T-helper 2 cell treated with Interferon-gamma antibody and Interleukin-4, amounts not matched to agents 5 μg/mL and 100 μg/mL, for 36 hours (primary cell): ENCODE data around the gene PLA2G12A.

Source experiments
- DNase-seq: peaks from one replicate; pipeline ENCODE4 v3.0.0; 2021; ENCODE audit warnings: low spot score
- H3K27ac Mint-ChIP-seq: one replicate; pipeline ENCODE4 v1.8.0; 2021; ENCODE audit warnings: mild to moderate bottlenecking, mixed read lengths
- H3K27me3 Mint-ChIP-seq: one replicate; pipeline ENCODE4 v1.8.0; 2021; ENCODE audit warnings: low read depth, mixed read lengths
- H3K36me3 Mint-ChIP-seq: one replicate; pipeline ENCODE4 v1.8.0; 2021; ENCODE audit warnings: low read depth, mixed read lengths
- H3K4me1 Mint-ChIP-seq: one replicate; pipeline ENCODE4 v1.8.0; 2021; ENCODE audit warnings: low read depth, mixed read lengths
- H3K4me3 Mint-ChIP-seq: one replicate; pipeline ENCODE4 v1.8.0; 2022; ENCODE audit warnings: mild to moderate bottlenecking, moderate library complexity, mixed read lengths
- H3K9me3 Mint-ChIP-seq: one replicate; pipeline ENCODE4 v1.8.0; 2021; ENCODE audit warnings: mixed read lengths

Gene PLA2G12A

GRCh38 chr4:109739547-109739946, 9.7 kb upstream of the PLA2G12A start:
- no peak overlapping the region for H3K27ac Mint-ChIP-seq
- H3K4me1 Mint-ChIP-seq = no peaks in the 10 kb centered on the region
- no peaks in the 10 kb centered on the region for H3K36me3 Mint-ChIP-seq
- H3K4me3 Mint-ChIP-seq = no peak overlapping the region
- no peaks in the 10 kb centered on the region for H3K9me3 Mint-ChIP-seq
- no peak for DNase-seq
- H3K27me3 Mint-ChIP-seq = peaks cover 26% of the 10 kb centered on the region

GRCh38 chr4:109738104-109738872, 8.4 kb upstream of the PLA2G12A start:
- Mint-ChIP-seq H3K27ac (no peak overlapping the region), H3K27me3 (peaks cover 28% of the 10 kb centered on the region), H3K4me1 (no peaks in the 10 kb centered on the region), H3K36me3 (no peaks in the 10 kb centered on the region), H3K9me3 (no peaks in the 10 kb centered on the region), H3K4me3 (no peak overlapping the region)
- no peak for DNase-seq

- H3K36me3 Mint-ChIP-seq = no peaks in the 10 kb centered on the region
- no peak for DNase-seq
- no peaks in the 10 kb centered on the region for H3K4me1 Mint-ChIP-seq
- H3K4me3 Mint-ChIP-seq = no peak overlapping the region
- no peaks in the 10 kb centered on the region for H3K9me3 Mint-ChIP-seq
- H3K27me3 Mint-ChIP-seq = peaks cover 11% of the 10 kb centered on the region
- no peak overlapping the region for H3K27ac Mint-ChIP-seq
These were observed 5.9 kb upstream of the PLA2G12A start for GRCh38 chr4:109735566-109736365.

GRCh38 chr4:109733728-109734127, 3.9 kb upstream of the PLA2G12A start:
- peaks cover 11% of the 10 kb centered on the region for H3K4me1 Mint-ChIP-seq
- H3K27me3 Mint-ChIP-seq = peaks cover 3% of the 10 kb centered on the region
- no peaks in the 10 kb centered on the region for H3K9me3 Mint-ChIP-seq
- no peak overlapping the region for H3K4me3 Mint-ChIP-seq
- H3K27ac Mint-ChIP-seq = no peak overlapping the region
- H3K36me3 Mint-ChIP-seq = no peaks in the 10 kb centered on the region
- no peak for DNase-seq

GRCh38 chr4:109730619-109731545, 1.0 kb upstream of the PLA2G12A start:
- Mint-ChIP-seq H3K36me3 (peaks cover 3% of the 10 kb centered on the region), H3K9me3 (no peaks in the 10 kb centered on the region), H3K4me3 (peak overlapping the region; percentile 84), H3K27me3 (peaks cover 7% of the 10 kb centered on the region), H3K4me1 (peaks cover 17% of the 10 kb centered on the region), H3K27ac (peak overlapping the region; percentile 67)
- DNase-seq = no peak

- DNase-seq = no peak
- H3K4me3 Mint-ChIP-seq = peak overlapping the region; percentile 85
- H3K36me3 Mint-ChIP-seq = peaks cover 6% of the 10 kb centered on the region
- H3K4me1 Mint-ChIP-seq = peaks cover 17% of the 10 kb centered on the region
- peaks cover 5% of the 10 kb centered on the region for H3K27me3 Mint-ChIP-seq
- H3K27ac Mint-ChIP-seq = peak overlapping the region; percentile 56
- H3K9me3 Mint-ChIP-seq = no peaks in the 10 kb centered on the region
These were observed 653 bp downstream of the PLA2G12A start for GRCh38 chr4:109729117-109729717.

- no peaks in the 10 kb centered on the region for H3K9me3 Mint-ChIP-seq
- H3K4me3 Mint-ChIP-seq = peak overlapping the region; percentile 85
- no peak overlapping the region for H3K27ac Mint-ChIP-seq
- no peak for DNase-seq
- H3K36me3 Mint-ChIP-seq = peaks cover 6% of the 10 kb centered on the region
- H3K4me1 Mint-ChIP-seq = peaks cover 17% of the 10 kb centered on the region
- peaks cover 4% of the 10 kb centered on the region for H3K27me3 Mint-ChIP-seq
These were observed 1.5 kb downstream of the PLA2G12A start for GRCh38 chr4:109728385-109728784.

GRCh38 chr4:109723110-109723509, 6.8 kb downstream of the PLA2G12A start:
- H3K4me3 Mint-ChIP-seq = no peak overlapping the region
- peaks cover 4% of the 10 kb centered on the region for H3K27me3 Mint-ChIP-seq
- H3K4me1 Mint-ChIP-seq = peaks cover 4% of the 10 kb centered on the region
- no peak for DNase-seq
- H3K27ac Mint-ChIP-seq = no peak overlapping the region
- peaks cover 4% of the 10 kb centered on the region for H3K9me3 Mint-ChIP-seq
- peaks cover 10% of the 10 kb centered on the region for H3K36me3 Mint-ChIP-seq

- Mint-ChIP-seq H3K4me3 (no peak overlapping the region), H3K36me3 (peaks cover 10% of the 10 kb centered on the region), H3K9me3 (peaks cover 4% of the 10 kb centered on the region), H3K4me1 (no peaks in the 10 kb centered on the region), H3K27ac (no peak overlapping the region), H3K27me3 (no peaks in the 10 kb centered on the region)
- no peak for DNase-seq
These were observed 7.5 kb downstream of the PLA2G12A start for GRCh38 chr4:109722357-109722756.

GRCh38 chr4:109721033-109721432, 8.8 kb downstream of the PLA2G12A start:
- DNase-seq = no peak
- no peak overlapping the region for H3K4me3 Mint-ChIP-seq
- peaks cover 4% of the 10 kb centered on the region for H3K9me3 Mint-ChIP-seq
- no peaks in the 10 kb centered on the region for H3K27me3 Mint-ChIP-seq
- peaks cover 16% of the 10 kb centered on the region for H3K36me3 Mint-ChIP-seq
- H3K4me1 Mint-ChIP-seq = peaks cover under 1% of the 10 kb centered on the region
- H3K27ac Mint-ChIP-seq = no peak overlapping the region

- H3K27ac Mint-ChIP-seq = no peak overlapping the region
- no peak for DNase-seq
- H3K4me3 Mint-ChIP-seq = no peak overlapping the region
- H3K27me3 Mint-ChIP-seq = no peaks in the 10 kb centered on the region
- H3K4me1 Mint-ChIP-seq = peaks cover 2% of the 10 kb centered on the region
- H3K36me3 Mint-ChIP-seq = peaks cover 15% of the 10 kb centered on the region
- peaks cover 4% of the 10 kb centered on the region for H3K9me3 Mint-ChIP-seq
These were observed 10.3 kb downstream of the PLA2G12A start for GRCh38 chr4:109719604-109720003.

GRCh38 chr4:109718759-109719158, 11.1 kb downstream of the PLA2G12A start:
- Mint-ChIP-seq H3K27me3 (no peaks in the 10 kb centered on the region), H3K9me3 (peaks cover 4% of the 10 kb centered on the region), H3K4me1 (peaks cover 2% of the 10 kb centered on the region), H3K36me3 (peaks cover 15% of the 10 kb centered on the region), H3K4me3 (no peak overlapping the region), H3K27ac (no peak overlapping the region)
- DNase-seq = no peak

GRCh38 chr4:109713500-109713899, 16.4 kb downstream of the PLA2G12A start:
- peaks cover 2% of the 10 kb centered on the region for H3K4me1 Mint-ChIP-seq
- H3K27me3 Mint-ChIP-seq = no peaks in the 10 kb centered on the region
- H3K27ac Mint-ChIP-seq = no peak overlapping the region
- DNase-seq = no peak
- peaks cover 12% of the 10 kb centered on the region for H3K36me3 Mint-ChIP-seq
- H3K4me3 Mint-ChIP-seq = no peak overlapping the region
- H3K9me3 Mint-ChIP-seq = no peaks in the 10 kb centered on the region
